ENCODE results near the gene FER. TPM values are rescaled to one million over a fixed set of nuclear protein-coding genes. Genes with fewer than 3 reads are reported as not detected.
A peak's percentile ranks its signal among the peaks of the same experiment; 100 is the strongest.

The FER gene
- total and polyA plus RNA-seq, 2 experiments from 2014 or later: 25.9 to 30.7 TPM

GRCh38 chr5:108900668-108901067, 153.0 kb downstream of the FER start:
- H3K4me1 ChIP-seq (ENCODE audit: low read depth): peaks cover 2% of the 10 kb centered on the region
- peaks cover 3% of the 10 kb centered on the region for H3K36me3 ChIP-seq
- no peaks in the 10 kb centered on the region for H3K27me3 ChIP-seq
- no peak overlapping the region for H3K4me3 ChIP-seq
- DNase-seq (ENCODE audit: low read depth in 1 of 2, low spot score in 1 of 2): no peak
- no peak overlapping the region for H3K27ac ChIP-seq
- H3K9me3 ChIP-seq (ENCODE audit: low read depth): no peaks in the 10 kb centered on the region
- TF ChIP-seq CTCF (IDR thresholded peaks at IDR 0.05; ENCODE audit: low read depth, low read length): no peak

DNA sequence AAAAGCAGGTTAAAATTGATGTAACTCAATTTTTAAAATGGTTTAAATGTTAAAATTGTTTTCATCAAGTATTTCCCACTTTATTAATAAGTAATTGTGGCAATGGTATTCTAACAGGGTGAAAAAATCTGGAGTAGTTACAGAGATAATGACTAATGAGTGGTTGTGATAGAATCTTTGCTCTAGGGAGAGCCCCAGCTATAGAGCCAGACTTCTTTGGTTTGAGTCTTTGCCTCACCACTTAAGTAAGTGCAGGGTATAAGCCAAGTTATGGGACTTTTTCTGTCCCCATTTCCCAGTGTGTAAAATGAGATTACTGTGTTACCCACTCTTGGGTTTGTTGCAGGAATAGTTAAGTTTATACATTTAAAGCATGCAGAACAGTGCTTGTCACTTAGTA, 158.1 kb downstream of the FER start:
- H3K4me1 ChIP-seq (ENCODE audit: low read depth): peaks cover 2% of the 10 kb centered on the region
- no peaks in the 10 kb centered on the region for H3K9me3 ChIP-seq (ENCODE audit: low read depth)
- H3K4me3 ChIP-seq: no peak overlapping the region
- no peaks in the 10 kb centered on the region for H3K36me3 ChIP-seq
- H3K27me3 ChIP-seq: no peaks in the 10 kb centered on the region
- H3K27ac ChIP-seq: no peak overlapping the region
- DNase-seq (ENCODE audit: low read depth in 1 of 2, low spot score in 1 of 2): peak in 1 of 2 donors; percentile 13
- TF ChIP-seq CTCF (IDR thresholded peaks at IDR 0.05; ENCODE audit: low read depth, low read length): no peak

DNA sequence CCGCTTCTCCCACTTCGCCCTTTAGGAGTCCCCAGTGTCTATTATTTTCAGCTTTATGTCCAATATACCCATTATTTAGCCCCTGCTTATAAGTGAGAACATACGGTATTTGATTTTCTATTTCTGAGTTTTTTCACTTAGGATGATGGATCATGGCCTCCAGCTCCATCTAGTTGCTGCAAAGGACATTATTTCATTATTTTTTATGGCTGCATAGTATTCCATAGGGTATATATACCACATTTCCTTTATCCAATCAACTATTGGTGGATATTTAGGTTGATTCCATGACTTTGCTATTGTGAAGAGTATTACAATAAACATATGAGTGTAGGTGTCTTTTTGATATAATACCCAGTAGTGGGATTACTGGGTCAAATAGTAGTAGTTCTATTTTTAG, 162.9 kb downstream of the FER start:
- Histone ChIP-seq H3K36me3 (no peaks in the 10 kb centered on the region), H3K27me3 (no peaks in the 10 kb centered on the region), H3K4me3 (no peak overlapping the region), H3K27ac (no peak overlapping the region), H3K9me3 (ENCODE audit: low read depth) (no peaks in the 10 kb centered on the region), H3K4me1 (ENCODE audit: low read depth) (peaks cover 6% of the 10 kb centered on the region)
- TF ChIP-seq CTCF (IDR thresholded peaks at IDR 0.05; ENCODE audit: low read depth, low read length): no peak
- no peak for DNase-seq (ENCODE audit: low read depth in 1 of 2, low spot score in 1 of 2)

DNA sequence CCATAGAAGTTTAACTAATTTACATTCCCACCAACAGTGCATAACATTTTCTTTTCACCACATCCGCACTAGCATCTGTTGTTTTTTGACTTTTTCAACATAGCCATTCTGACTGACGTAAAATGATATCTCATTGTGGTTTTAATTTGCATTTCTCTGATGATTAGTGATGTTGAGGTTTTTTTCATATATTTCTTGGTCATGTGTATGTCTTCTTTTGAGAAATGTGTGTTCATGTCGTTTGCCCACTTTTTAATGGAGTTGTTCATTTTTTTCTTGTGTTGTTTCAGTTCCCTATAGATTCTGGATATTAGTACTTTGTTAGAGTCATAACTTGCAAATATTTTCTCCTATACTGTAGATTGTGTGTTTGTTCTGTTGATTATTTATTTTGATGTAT, 163.4 kb downstream of the FER start:
- no peak for TF ChIP-seq CTCF (IDR thresholded peaks at IDR 0.05; ENCODE audit: low read depth, low read length)
- H3K27me3 ChIP-seq: no peaks in the 10 kb centered on the region

GRCh38 chr5:108917596-108917995, 169.9 kb downstream of the FER start:
- H3K9me3 ChIP-seq (ENCODE audit: low read depth): no peaks in the 10 kb centered on the region
- DNase-seq (ENCODE audit: low read depth in 1 of 2, low spot score in 1 of 2): peak in 1 of 2 donors; percentile 21
- H3K27ac ChIP-seq: no peak overlapping the region

More for the DNA sequence above, 163.4 kb downstream of the FER start:
- Histone ChIP-seq H3K9me3 (ENCODE audit: low read depth) (no peaks in the 10 kb centered on the region), H3K4me1 (ENCODE audit: low read depth) (peaks cover 6% of the 10 kb centered on the region), H3K4me3 (no peak overlapping the region), H3K36me3 (no peaks in the 10 kb centered on the region), H3K27ac (no peak overlapping the region)
- DNase-seq (ENCODE audit: low read depth in 1 of 2, low spot score in 1 of 2): no peak

More at GRCh38 chr5:108917596-108917995, 169.9 kb downstream of the FER start:
- H3K4me3 ChIP-seq: no peak overlapping the region
- H3K27me3 ChIP-seq: no peaks in the 10 kb centered on the region
- H3K4me1 ChIP-seq (ENCODE audit: low read depth): peaks cover 6% of the 10 kb centered on the region
- H3K36me3 ChIP-seq: no peaks in the 10 kb centered on the region
- TF ChIP-seq CTCF (IDR thresholded peaks at IDR 0.05; ENCODE audit: low read depth, low read length): no peak
